ENCODE results near the gene FBRSL1. TPM values are rescaled to one million over a fixed set of nuclear protein-coding genes. Genes with fewer than 3 reads are reported as not detected.
A peak's percentile ranks its signal among the peaks of the same experiment; 100 is the strongest.

Gene FBRSL1
- total RNA-seq, 2 experiments from 2014 or later: 38.8 to 41.7 TPM

DNA sequence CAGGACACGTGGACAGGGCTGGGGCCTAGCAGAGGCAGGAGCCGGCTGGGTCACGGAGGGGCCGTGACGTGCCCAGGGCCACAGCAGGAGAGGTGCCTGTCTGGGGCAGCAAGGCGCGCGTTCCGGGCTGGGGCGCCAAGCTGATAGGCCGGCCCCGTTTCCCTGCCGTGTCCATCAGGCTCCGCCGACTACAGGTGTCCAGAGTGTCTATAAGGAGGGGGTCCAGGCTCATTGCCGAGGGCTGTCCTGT is 18.5 kb downstream of the FBRSL1 start:
- Mint-ChIP-seq H3K9me3 (no peaks in the 10 kb centered on the region), H3K27ac (no peak overlapping the region), H3K4me1 (ENCODE audit: low read depth) (peaks cover 34% of the 10 kb centered on the region), H3K36me3 (no peaks in the 10 kb centered on the region), H3K4me3 (no peak overlapping the region), H3K27me3 (no peaks in the 10 kb centered on the region)
- POLR2A ChIA-PET: no interaction called here
- intact Hi-C loops (cut with micrococcal nuclease): no loop called here
- CTCF ChIA-PET: no interaction called here
- DNase-seq: no peak

DNA sequence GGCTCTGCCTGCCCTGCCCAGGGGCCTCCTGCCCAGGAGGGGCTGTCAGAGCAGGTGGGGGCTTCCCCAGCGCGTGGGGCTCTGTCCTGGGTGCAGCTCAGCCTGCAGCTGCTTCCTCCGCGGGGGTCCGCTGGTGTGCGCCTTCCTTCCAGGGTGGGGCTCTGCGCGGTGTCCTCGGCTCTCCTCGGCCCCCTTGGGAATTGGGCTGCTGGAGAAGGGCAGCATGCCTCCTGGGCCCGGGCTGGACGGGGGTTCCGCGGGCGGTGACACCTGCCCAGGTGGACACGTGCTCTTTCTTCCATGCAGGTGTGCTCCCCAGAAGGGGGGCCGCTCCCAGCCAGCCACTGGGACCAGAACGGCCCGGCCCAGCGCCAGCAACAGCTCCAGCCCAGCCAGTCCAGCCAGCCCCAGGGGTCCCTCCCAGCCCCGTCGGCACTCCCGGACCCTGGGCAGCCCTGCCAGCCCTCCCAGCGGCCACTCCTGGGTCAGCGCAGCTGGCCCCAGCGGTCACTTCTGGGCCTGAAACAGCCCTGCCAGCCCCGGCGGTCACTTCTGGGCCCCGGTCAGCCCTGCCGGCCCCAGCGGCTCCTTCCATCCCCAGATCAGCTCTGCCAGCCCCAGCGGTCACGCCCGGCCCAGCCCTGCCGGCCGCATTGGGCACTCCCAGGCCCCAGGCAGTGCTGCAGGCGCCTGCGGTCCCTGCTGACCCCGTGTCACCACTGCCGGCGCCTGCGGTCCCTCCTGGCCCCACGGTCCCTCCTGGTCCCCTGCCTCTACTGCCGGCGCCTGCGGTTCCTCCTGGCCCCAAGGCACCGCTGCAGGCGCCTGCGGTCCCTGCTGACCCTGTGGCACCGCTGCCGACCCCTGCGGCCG is 19.1 kb downstream of the FBRSL1 start:
- intact Hi-C loops (cut with micrococcal nuclease): no loop called here
- no peaks in the 10 kb centered on the region for H3K27me3 Mint-ChIP-seq
- no peaks in the 10 kb centered on the region for H3K36me3 Mint-ChIP-seq

DNA sequence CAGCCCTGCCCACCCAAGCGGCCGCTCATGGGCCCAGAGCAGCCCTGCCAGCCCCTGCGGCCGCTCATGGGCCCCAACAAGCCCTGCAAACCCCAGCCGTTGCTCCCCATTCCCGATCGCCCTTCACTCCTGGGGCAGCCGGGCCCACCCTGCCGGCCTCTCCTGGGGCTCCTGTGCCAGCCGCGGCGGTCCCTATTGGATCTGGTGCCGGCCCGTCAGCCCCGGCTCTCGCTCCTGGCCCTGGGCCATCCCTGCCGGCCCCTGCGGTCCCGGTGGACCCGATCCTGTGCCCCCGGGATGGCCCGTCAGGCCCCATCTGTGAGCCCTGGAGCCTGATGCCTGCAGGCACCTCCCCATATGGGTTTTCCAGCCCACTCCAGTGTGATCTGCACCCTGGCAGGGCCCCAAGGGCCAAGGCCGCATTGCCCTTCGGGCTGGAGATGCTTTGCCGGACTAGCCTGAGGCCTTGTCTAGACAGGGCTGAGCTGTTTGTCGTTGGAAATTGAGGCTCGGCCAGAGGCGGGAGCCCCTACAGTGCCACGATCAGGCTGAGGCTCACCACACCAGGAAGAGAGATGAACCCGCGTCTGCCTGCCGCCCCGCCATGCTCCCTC is 20.3 kb downstream of the FBRSL1 start:
- peaks cover 3% of the 10 kb centered on the region for H3K36me3 Mint-ChIP-seq
- POLR2A ChIA-PET: no interaction called here
- DNase-seq: no peak
- no peaks in the 10 kb centered on the region for H3K27me3 Mint-ChIP-seq
- H3K27ac Mint-ChIP-seq: no peak overlapping the region
- no peak overlapping the region for H3K4me3 Mint-ChIP-seq
- no peaks in the 10 kb centered on the region for H3K9me3 Mint-ChIP-seq
- intact Hi-C loops (cut with micrococcal nuclease): no loop called here
- peaks cover 19% of the 10 kb centered on the region for H3K4me1 Mint-ChIP-seq (ENCODE audit: low read depth)
- CTCF ChIA-PET: no interaction called here

More for the DNA sequence above, 19.1 kb downstream of the FBRSL1 start:
- CTCF ChIA-PET: no interaction called here
- no peak for DNase-seq
- POLR2A ChIA-PET: no interaction called here
- Mint-ChIP-seq H3K4me1 (ENCODE audit: low read depth) (peaks cover 28% of the 10 kb centered on the region), H3K4me3 (no peak overlapping the region), H3K9me3 (no peaks in the 10 kb centered on the region), H3K27ac (no peak overlapping the region)

DNA sequence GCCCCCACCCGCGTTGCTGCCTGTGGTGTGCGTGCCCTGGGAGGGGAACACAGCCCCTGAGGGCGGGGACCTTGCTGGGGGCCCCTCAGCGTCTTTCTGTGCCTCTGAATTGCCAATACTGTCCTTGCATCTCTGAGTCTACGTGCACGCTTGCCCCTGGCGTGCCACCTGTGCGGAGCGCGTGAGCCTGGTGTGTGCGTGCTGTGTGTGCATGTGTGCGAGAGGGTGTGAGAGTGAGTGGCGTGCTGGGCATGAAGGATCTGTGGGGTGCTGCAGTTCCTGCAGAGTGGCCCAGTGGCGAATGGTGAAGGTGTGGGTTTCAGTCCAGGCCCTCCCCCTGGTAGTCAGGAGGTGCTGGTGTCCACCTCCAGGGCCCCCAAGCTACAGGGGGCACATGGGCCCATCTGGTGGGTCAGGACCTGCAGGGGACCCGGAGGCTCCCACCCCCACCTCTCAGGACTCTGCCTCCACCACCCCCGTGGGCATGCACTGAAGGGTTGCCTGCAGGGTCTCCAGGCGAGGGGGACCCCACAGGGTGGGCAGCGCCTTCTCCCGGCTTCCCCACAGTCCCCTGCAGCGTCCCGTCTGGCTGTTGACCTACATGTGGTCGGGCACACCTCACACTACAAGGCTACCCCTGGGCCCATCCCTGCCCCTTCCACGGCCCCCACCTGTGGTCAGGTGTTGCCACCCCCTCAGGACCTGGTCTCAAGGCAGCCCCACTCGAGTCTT is 21.0 kb downstream of the FBRSL1 start:
- H3K4me3 Mint-ChIP-seq: no peak overlapping the region
- H3K9me3 Mint-ChIP-seq: no peaks in the 10 kb centered on the region
- H3K36me3 Mint-ChIP-seq: peaks cover 6% of the 10 kb centered on the region
- H3K27me3 Mint-ChIP-seq: no peaks in the 10 kb centered on the region
- intact Hi-C loops (cut with micrococcal nuclease): no loop called here
- ChIA-PET POLR2A (no interaction called here), CTCF (no interaction called here)
- no peak overlapping the region for H3K27ac Mint-ChIP-seq
- DNase-seq: no peak
- H3K4me1 Mint-ChIP-seq (ENCODE audit: low read depth): peaks cover 13% of the 10 kb centered on the region

DNA sequence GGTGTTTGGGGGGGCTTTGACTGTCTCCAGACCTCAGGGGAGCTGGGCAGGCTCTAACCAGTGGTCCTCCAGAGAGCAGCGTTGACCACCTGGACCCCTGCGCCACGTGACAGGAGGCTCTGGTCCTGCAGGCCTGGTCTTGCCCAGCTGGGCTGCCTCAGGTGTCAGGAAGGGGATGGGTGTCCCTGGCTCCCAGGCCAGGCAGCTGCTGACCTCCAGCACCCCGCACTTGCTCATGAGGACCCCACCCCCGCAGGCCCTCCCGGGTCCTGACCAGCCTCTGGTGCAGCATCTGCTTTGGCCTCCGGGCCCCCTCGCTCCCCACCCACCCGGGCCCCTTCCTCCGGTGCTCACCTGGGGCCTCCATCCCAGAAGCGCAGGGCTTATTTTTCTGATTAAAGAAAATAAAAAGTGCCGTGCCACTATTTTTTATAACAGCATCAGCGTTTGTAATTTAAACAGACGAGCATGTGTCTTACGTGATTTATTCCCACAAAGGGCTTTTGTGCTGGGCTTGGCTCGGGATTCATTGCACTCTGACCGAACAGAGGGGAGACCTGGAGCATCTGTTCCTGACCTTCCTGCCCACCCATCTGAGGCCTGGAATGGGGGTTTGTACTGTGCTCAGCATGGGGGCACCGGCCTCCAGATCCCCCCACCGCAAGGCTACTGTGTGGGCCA is 21.7 kb downstream of the FBRSL1 start:
- POLR2A ChIA-PET: no interaction called here
- peaks cover 5% of the 10 kb centered on the region for H3K4me1 Mint-ChIP-seq (ENCODE audit: low read depth)
- CTCF ChIA-PET: no interaction called here
- DNase-seq: no peak
- H3K4me3 Mint-ChIP-seq: no peak overlapping the region
- no peaks in the 10 kb centered on the region for H3K9me3 Mint-ChIP-seq
- intact Hi-C loops (cut with micrococcal nuclease): no loop called here
- peaks cover 7% of the 10 kb centered on the region for H3K36me3 Mint-ChIP-seq
- H3K27me3 Mint-ChIP-seq: no peaks in the 10 kb centered on the region
- no peak overlapping the region for H3K27ac Mint-ChIP-seq

DNA sequence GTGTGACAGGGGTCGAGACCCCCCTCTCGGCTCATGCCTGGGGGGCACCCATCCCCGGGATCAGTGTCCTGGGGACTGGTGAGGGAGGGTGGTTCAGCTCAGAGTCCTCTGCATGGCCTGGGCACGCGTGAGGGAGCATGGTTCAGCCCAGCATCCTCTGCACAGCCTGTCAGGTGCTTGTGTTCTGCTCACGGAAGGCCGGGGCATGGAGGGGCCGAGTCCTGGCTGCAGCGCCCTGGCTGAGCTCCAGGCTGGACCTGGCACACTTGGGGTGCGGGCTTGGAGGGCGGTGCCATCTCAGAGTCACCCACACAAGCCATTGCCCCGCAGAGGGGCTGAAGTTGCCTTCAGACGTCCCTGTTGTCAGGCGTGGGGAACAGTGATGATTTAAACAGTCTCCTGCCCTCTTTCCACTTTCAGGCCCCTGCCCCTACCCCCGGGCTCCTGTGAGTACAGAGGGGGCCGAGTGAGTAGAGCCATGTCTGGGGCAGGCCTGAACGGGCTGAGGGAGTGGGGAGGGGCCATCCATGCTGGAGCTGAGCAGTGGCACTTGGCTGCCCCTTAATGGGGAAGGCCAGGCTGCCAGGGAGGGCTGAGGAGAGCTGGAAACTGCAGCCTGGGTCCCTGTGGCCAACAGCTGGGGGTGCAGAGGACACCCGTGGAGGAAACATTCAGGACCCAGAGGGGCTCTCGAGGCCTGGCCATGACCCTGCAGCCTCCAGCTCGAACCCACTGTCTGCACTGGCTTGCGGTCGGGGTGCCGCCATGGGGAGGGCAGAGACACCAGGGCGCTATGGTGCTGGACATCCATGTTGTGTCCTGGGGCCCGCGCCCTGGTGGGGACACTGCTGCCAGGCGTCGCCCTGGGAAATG is 22.5 kb downstream of the FBRSL1 start:
- H3K36me3 Mint-ChIP-seq: peaks cover 9% of the 10 kb centered on the region
- no peaks in the 10 kb centered on the region for H3K4me1 Mint-ChIP-seq (ENCODE audit: low read depth)
- intact Hi-C loops (cut with micrococcal nuclease): no loop called here
- ChIA-PET POLR2A (no interaction called here), CTCF (no interaction called here)
- no peak overlapping the region for H3K4me3 Mint-ChIP-seq
- no peak for DNase-seq
- no peaks in the 10 kb centered on the region for H3K27me3 Mint-ChIP-seq
- no peaks in the 10 kb centered on the region for H3K9me3 Mint-ChIP-seq
- H3K27ac Mint-ChIP-seq: peak overlapping the region; percentile 24

DNA sequence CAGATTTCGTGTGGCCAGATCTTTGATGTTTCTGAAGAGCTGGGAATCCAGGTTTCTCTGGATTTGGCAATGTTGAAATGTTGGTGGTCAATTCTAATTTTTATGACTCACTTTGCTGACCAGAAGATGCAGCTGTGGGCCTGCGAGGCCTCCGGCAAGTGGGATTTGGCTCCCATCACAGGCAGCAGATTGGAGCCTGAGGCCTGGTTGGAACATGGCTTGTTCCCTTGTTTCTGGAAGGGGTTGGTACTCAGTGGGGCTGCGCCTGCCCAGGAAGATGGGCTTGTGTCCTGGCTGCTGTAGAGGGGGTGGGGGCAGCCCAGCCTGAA is 23.1 kb downstream of the FBRSL1 start:
- H3K9me3 Mint-ChIP-seq: no peaks in the 10 kb centered on the region
- ChIA-PET POLR2A (no interaction called here), CTCF (no interaction called here)
- intact Hi-C loops (cut with micrococcal nuclease): no loop called here
- H3K36me3 Mint-ChIP-seq: peaks cover 12% of the 10 kb centered on the region
- H3K27ac Mint-ChIP-seq: peak overlapping the region; percentile 24
- H3K4me1 Mint-ChIP-seq (ENCODE audit: low read depth): no peaks in the 10 kb centered on the region
- no peak overlapping the region for H3K4me3 Mint-ChIP-seq
- no peak for DNase-seq
- H3K27me3 Mint-ChIP-seq: no peaks in the 10 kb centered on the region

DNA sequence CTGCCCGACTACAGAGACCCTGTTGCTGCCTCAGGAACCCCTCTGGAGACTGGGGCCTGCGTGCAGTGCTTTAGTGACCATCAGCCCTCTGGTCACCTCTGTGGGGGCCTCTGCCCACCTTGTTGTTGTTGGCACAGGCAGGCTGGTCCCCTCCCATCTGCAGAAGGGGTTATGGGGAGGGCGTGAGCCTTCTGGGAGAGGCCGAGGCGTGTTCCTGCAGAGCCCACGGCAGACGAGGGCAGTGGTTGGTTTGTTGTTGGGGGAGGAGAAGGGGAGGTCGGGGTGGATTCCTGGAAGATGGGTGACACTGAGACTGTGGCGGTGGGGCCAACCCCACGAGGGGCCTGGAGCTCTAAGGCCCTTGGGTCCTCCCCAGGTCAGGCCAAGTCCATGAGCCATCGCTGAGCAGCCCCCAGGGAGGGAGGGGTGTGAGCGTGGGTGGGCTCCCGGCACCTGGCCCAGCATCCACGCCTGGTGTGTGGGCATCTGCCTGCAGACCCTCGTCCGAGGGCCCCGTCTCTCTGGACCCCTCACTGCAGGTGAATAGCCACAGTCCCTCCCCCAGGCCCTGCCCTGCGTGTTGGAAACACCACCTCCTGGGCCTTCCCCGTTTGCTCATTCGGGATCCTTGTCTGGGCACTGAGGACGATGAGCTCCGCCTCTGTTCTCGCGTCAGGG is 23.6 kb downstream of the FBRSL1 start:
- DNase-seq: no peak
- Mint-ChIP-seq H3K27ac (no peak overlapping the region), H3K27me3 (no peaks in the 10 kb centered on the region), H3K36me3 (peaks cover 18% of the 10 kb centered on the region), H3K4me3 (no peak overlapping the region), H3K4me1 (ENCODE audit: low read depth) (peaks cover 3% of the 10 kb centered on the region), H3K9me3 (peaks cover 5% of the 10 kb centered on the region)
- CTCF ChIA-PET: interaction anchor here (2.7 kb wide), 1 partner anchor 10 kb away, joined by 19 read pairs; no protein-coding TSS in a partner anchor
- POLR2A ChIA-PET: no interaction called here
- intact Hi-C loops (cut with micrococcal nuclease): no loop called here

DNA sequence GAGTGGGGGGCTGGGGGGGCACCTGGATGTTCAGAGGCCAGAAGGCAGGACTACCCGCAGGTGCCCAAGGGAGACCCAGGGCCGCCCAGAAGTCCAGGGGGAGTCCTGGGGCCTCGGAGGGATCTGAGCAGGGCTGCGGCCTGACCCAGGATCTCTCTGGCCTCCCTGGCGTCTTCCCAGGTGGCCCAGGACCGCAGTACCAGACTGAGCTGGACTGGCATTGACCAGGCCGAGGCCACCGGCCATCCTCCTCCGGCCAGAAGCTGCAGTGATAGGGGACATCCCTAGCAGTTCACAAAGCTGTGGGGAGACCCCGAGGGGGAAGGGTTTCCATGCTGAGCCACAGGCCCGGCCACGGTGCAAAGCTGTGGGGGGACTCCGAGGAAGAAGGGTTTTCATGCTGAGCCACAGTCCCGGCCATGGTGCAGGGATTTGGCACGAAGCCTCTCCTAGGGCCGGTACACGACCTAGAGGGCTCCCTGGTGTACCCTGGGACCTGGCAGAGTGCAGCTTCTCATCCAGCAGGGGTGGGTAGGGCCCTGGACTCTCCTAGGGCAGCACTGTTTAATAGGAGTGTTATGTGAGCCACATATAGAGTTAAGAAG is 24.4 kb downstream of the FBRSL1 start:
- Mint-ChIP-seq H3K27me3 (no peaks in the 10 kb centered on the region), H3K27ac (no peak overlapping the region), H3K9me3 (peaks cover 13% of the 10 kb centered on the region), H3K4me1 (ENCODE audit: low read depth) (peaks cover 3% of the 10 kb centered on the region), H3K4me3 (no peak overlapping the region), H3K36me3 (peaks cover 25% of the 10 kb centered on the region)
- ChIA-PET POLR2A (no interaction called here), CTCF (interaction anchor here (2.7 kb wide), 1 partner anchor 10 kb away, joined by 19 read pairs; no protein-coding TSS in a partner anchor)
- intact Hi-C loops (cut with micrococcal nuclease): no loop called here
- DNase-seq: no peak

DNA sequence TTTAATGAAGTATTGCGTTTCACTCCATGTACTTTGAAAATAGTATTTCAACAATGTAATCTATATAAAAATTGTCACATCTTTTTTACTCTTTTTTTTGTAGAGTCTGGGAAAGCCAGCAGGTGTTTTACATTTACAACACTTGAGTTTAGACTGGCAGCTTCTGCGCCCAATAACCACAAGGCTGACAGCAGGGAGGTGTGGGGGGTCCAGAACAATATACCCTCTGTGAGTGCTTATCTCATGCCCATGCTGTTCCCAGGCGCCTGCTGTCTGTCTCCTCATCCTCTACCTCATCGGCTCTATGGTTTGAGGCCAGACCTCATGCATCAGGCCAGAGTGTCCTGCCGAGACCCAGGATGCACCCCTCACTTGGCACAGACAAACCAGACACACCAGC is 24.9 kb downstream of the FBRSL1 start:
- Mint-ChIP-seq H3K27ac (no peak overlapping the region), H3K27me3 (no peaks in the 10 kb centered on the region), H3K4me3 (no peak overlapping the region), H3K4me1 (ENCODE audit: low read depth) (peaks cover 3% of the 10 kb centered on the region), H3K9me3 (peaks cover 13% of the 10 kb centered on the region), H3K36me3 (peaks cover 25% of the 10 kb centered on the region)
- ChIA-PET POLR2A (no interaction called here), CTCF (interaction anchor here (1.1 to 2.7 kb wide), 2 partner anchors 9 to 47 kb away, joined by 4 to 19 read pairs; no protein-coding TSS in a partner anchor)
- intact Hi-C loops (cut with micrococcal nuclease): no loop called here
- DNase-seq: no peak
